Measurements from ENCODE around the gene ZGRF1.

The ZGRF1 gene

DNA sequence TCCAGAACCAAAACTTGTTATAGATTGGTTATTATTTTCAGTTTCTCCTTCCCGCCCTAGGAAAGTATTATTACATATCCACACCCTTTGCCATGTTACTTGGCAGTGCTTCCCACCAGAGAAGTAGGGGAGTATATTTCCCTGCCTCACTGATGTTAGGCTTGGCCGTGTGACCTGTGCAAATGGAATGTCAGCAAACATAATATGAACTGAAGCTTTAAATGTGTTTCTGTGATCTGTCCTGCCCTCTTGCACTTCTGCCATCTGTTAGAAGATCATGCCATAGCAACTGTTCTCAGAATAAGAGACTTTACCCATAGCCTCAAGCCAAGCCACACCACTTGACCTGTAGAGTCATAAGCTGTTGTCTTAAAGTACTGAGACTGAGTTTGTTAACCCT is 84.0 kb downstream of the ZGRF1 start:
- no peaks in the 10 kb centered on the region for H3K9me2 ChIP-seq (replicated peaks; ENCODE audit: insufficient read depth, low read length)
- H4K20me1 ChIP-seq (ENCODE audit: insufficient read depth, low read length): no peaks in the 10 kb centered on the region
- H3K4me3 ChIP-seq (ENCODE audit: low read length): no peak overlapping the region
- no peaks in the 10 kb centered on the region for H3K79me2 ChIP-seq (ENCODE audit: low read length)
- H3K27ac ChIP-seq (ENCODE audit: low read length): no peak overlapping the region
- H3K4me2 ChIP-seq (ENCODE audit: low read depth, low read length): no peak overlapping the region
- no peaks in the 10 kb centered on the region for H3F3A ChIP-seq (ENCODE audit: insufficient read depth, low read length)
- TF ChIP-seq, protein P1, sequence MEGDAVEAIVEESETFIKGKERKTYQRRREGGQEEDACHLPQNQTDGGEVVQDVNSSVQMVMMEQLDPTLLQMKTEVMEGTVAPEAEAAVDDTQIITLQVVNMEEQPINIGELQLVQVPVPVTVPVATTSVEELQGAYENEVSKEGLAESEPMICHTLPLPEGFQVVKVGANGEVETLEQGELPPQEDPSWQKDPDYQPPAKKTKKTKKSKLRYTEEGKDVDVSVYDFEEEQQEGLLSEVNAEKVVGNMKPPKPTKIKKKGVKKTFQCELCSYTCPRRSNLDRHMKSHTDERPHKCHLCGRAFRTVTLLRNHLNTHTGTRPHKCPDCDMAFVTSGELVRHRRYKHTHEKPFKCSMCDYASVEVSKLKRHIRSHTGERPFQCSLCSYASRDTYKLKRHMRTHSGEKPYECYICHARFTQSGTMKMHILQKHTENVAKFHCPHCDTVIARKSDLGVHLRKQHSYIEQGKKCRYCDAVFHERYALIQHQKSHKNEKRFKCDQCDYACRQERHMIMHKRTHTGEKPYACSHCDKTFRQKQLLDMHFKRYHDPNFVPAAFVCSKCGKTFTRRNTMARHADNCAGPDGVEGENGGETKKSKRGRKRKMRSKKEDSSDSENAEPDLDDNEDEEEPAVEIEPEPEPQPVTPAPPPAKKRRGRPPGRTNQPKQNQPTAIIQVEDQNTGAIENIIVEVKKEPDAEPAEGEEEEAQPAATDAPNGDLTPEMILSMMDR (IDR thresholded peaks at IDR 0.05; ENCODE audit: low read length): no peak
- TF ChIP-seq EZH2 (optimal IDR thresholded peaks at IDR 0.05; ENCODE audit: low read depth, low read length) (no peak), EZH2phosphoT487 (IDR thresholded peaks at IDR 0.05; ENCODE audit: low read length) (no peak)
- no peaks in the 10 kb centered on the region for H3K9me3 ChIP-seq (replicated peaks; ENCODE audit: insufficient read depth, low read length)
- no peaks in the 10 kb centered on the region for H3K4me1 ChIP-seq (ENCODE audit: low read length)
- no peaks in the 10 kb centered on the region for H3K36me3 ChIP-seq (replicated peaks; ENCODE audit: insufficient read depth, low read length)
- no peak overlapping the region for H2AFZ ChIP-seq (ENCODE audit: low read length)
- DNase-seq: no peak
- no peak overlapping the region for H3K9ac ChIP-seq (ENCODE audit: low read length)
- no peaks in the 10 kb centered on the region for H3K27me3 ChIP-seq (replicated peaks; ENCODE audit: insufficient read depth, low read length)

DNA sequence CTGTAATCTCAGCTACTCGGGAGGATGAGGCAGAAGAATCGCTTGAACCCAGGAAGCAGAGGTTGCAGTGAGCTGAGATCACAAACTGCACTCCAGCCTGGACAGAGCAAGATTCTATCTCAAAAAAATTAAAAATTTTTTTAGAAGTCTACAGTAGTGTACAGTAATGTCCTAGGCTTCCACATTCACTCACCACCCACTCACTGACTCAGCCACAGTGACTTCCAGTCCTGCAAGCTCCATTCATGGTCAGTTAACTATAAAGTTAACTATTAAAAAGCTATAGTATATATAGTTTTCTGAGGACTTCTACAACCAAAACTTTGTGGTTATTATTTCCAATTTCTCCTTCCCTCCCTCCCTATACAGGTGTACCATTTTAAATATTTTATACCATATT is 86.0 kb downstream of the ZGRF1 start:
- H3K9me3 ChIP-seq (replicated peaks; ENCODE audit: insufficient read depth, low read length): no peaks in the 10 kb centered on the region
- no peaks in the 10 kb centered on the region for H3K79me2 ChIP-seq (ENCODE audit: low read length)
- no peaks in the 10 kb centered on the region for H3K9me2 ChIP-seq (replicated peaks; ENCODE audit: insufficient read depth, low read length)
- no peaks in the 10 kb centered on the region for H4K20me1 ChIP-seq (ENCODE audit: insufficient read depth, low read length)
- TF ChIP-seq EZH2phosphoT487 (IDR thresholded peaks at IDR 0.05; ENCODE audit: low read length) (no peak), EZH2 (optimal IDR thresholded peaks at IDR 0.05; ENCODE audit: low read depth, low read length) (no peak)
- TF ChIP-seq, protein P1 (IDR thresholded peaks at IDR 0.05; ENCODE audit: low read length): no peak
- DNase-seq: no peak
- H3K36me3 ChIP-seq (replicated peaks; ENCODE audit: insufficient read depth, low read length): no peaks in the 10 kb centered on the region; the same call in 1 of the 2 replicates
- H3K27me3 ChIP-seq (replicated peaks; ENCODE audit: insufficient read depth, low read length): no peaks in the 10 kb centered on the region
- H3F3A ChIP-seq (ENCODE audit: insufficient read depth, low read length): no peaks in the 10 kb centered on the region
- no peak overlapping the region for H3K4me3 ChIP-seq (ENCODE audit: low read length)
- no peak overlapping the region for H3K27ac ChIP-seq (ENCODE audit: low read length)
- no peak overlapping the region for H2AFZ ChIP-seq (ENCODE audit: low read length)
- H3K4me1 ChIP-seq (ENCODE audit: low read length): no peaks in the 10 kb centered on the region
- no peak overlapping the region for H3K9ac ChIP-seq (ENCODE audit: low read length)
- no peak overlapping the region for H3K4me2 ChIP-seq (ENCODE audit: low read depth, low read length)

DNA sequence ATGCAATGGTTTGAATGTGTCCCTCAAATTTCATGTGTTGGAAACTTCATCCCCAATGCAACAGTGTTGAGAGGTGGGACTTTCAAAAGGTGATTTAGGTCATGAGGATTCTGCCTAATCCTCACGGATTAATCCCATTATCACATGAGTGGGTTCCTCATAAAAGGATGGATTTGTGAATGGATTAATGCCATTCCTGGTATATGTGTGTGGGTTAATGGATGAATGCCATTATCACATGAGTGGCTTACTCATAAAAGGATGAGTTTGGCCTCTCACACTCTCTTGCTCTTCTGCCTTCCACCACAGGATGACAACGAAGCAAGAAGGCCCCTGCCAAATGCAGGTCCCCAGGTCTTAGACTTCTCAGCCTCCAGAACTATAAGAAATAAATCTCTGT is 90.2 kb downstream of the ZGRF1 start:
- H3K9me2 ChIP-seq (replicated peaks; ENCODE audit: insufficient read depth, low read length): no peaks in the 10 kb centered on the region
- H3K9me3 ChIP-seq (replicated peaks; ENCODE audit: insufficient read depth, low read length): no peaks in the 10 kb centered on the region
- H3K9ac ChIP-seq (ENCODE audit: low read length): no peak overlapping the region
- no peak overlapping the region for H3K4me2 ChIP-seq (ENCODE audit: low read depth, low read length)
- H4K20me1 ChIP-seq (ENCODE audit: insufficient read depth, low read length): no peaks in the 10 kb centered on the region
- no peak overlapping the region for H3K27ac ChIP-seq (ENCODE audit: low read length)
- no peak for DNase-seq
- no peak overlapping the region for H2AFZ ChIP-seq (ENCODE audit: low read length)
- no peaks in the 10 kb centered on the region for H3K27me3 ChIP-seq (replicated peaks; ENCODE audit: insufficient read depth, low read length)
- H3K4me1 ChIP-seq (ENCODE audit: low read length): no peaks in the 10 kb centered on the region
- H3F3A ChIP-seq (ENCODE audit: insufficient read depth, low read length): no peaks in the 10 kb centered on the region
- no peak for TF ChIP-seq EZH2 (optimal IDR thresholded peaks at IDR 0.05; ENCODE audit: low read depth, low read length)
- H3K36me3 ChIP-seq (replicated peaks; ENCODE audit: insufficient read depth, low read length): no peaks in the 10 kb centered on the region; the same call in 1 of the 2 replicates
- no peak overlapping the region for H3K4me3 ChIP-seq (ENCODE audit: low read length)
- no peaks in the 10 kb centered on the region for H3K79me2 ChIP-seq (ENCODE audit: low read length)

DNA sequence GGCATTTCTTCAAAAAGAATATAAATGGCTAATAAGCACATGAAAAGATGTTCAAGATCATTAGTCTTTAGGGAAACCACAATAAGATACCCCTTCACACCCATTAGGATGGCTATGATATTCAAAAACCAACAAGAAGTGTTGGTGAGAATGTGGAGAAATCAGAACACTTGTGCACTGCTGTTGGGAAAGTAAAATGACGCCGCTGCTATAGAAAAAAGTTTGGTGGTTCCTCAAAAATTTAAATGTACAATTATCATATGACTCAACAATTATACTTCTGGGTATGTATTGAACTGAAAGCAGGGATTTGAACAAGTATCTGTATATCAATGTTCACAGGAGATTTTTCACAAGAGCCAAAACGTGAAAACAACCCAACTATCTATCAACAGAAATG is 91.4 kb downstream of the ZGRF1 start:
- H3K4me2 ChIP-seq (ENCODE audit: low read depth, low read length): no peak overlapping the region
- no peak overlapping the region for H3K4me3 ChIP-seq (ENCODE audit: low read length)
- TF ChIP-seq EZH2phosphoT487 (IDR thresholded peaks at IDR 0.05; ENCODE audit: low read length) (no peak), EZH2 (optimal IDR thresholded peaks at IDR 0.05; ENCODE audit: low read depth, low read length) (no peak)
- TF ChIP-seq, protein P1 (IDR thresholded peaks at IDR 0.05; ENCODE audit: low read length): no peak
- no peaks in the 10 kb centered on the region for H3F3A ChIP-seq (ENCODE audit: insufficient read depth, low read length)
- no peaks in the 10 kb centered on the region for H3K79me2 ChIP-seq (ENCODE audit: low read length)
- H3K9me2 ChIP-seq (replicated peaks; ENCODE audit: insufficient read depth, low read length): no peaks in the 10 kb centered on the region
- H3K9me3 ChIP-seq (replicated peaks; ENCODE audit: insufficient read depth, low read length): no peaks in the 10 kb centered on the region
- H3K36me3 ChIP-seq (replicated peaks; ENCODE audit: insufficient read depth, low read length): no peaks in the 10 kb centered on the region; the same call in 1 of the 2 replicates
- no peak overlapping the region for H3K9ac ChIP-seq (ENCODE audit: low read length)
- no peak overlapping the region for H2AFZ ChIP-seq (ENCODE audit: low read length)
- no peaks in the 10 kb centered on the region for H3K27me3 ChIP-seq (replicated peaks; ENCODE audit: insufficient read depth, low read length)
- no peaks in the 10 kb centered on the region for H4K20me1 ChIP-seq (ENCODE audit: insufficient read depth, low read length)
- H3K4me1 ChIP-seq (ENCODE audit: low read length): no peaks in the 10 kb centered on the region
- H3K27ac ChIP-seq (ENCODE audit: low read length): no peak overlapping the region
- DNase-seq: no peak
